Measurements from ENCODE around the gene SPDYE1.

SPDYE1 gene

GRCh38 chr7:44050915-44051560 is 53.3 kb downstream of the SPDYE1 start:
- TF ChIP-seq ZNF549 (tag by site-specific recombination; IDR thresholded peaks at IDR 0.05) (no peak), ZNF324 (tag by site-specific recombination; IDR thresholded peaks at IDR 0.05) (no peak), ELK4 (IDR thresholded peaks at IDR 0.05; ENCODE audit: borderline replicate concordance, low read depth, low read length) (no peak), ZBTB48 (tag by site-specific recombination; IDR thresholded peaks at IDR 0.05) (no peak), ZNF580 (tag by site-specific recombination; IDR thresholded peaks at IDR 0.05) (no peak), ZNF621 (tag by site-specific recombination; IDR thresholded peaks at IDR 0.05) (no peak), ZNF433 (tag by site-specific recombination; IDR thresholded peaks at IDR 0.05; ENCODE audit: low read depth) (no peak), ZNF623 (tag by site-specific recombination; IDR thresholded peaks at IDR 0.05) (no peak), PATZ1 (tag by site-specific recombination; IDR thresholded peaks at IDR 0.05) (no peak), ZBTB21 (tag by site-specific recombination; IDR thresholded peaks at IDR 0.05) (no peak), YY2 (tag by site-specific recombination; IDR thresholded peaks at IDR 0.05) (no peak), ZNF26 (tag by site-specific recombination; IDR thresholded peaks at IDR 0.05) (no peak), ZBTB17 (tag by site-specific recombination; IDR thresholded peaks at IDR 0.05) (no peak), ZNF24 (tag by site-specific recombination; IDR thresholded peaks at IDR 0.05) (no peak)
- Histone ChIP-seq H3K4me1 (ENCODE audit: control insufficient read depth, insufficient read depth, low read length) (no peaks in the 10 kb centered on the region), H3K4me3 (ENCODE audit: low read depth, low read length) (no peak overlapping the region), H3K36me3 (ENCODE audit: control insufficient read depth in 2 of 2, insufficient read depth in 1 of 2, low read length in 2 of 2) (peaks cover 27 to 75% of the 10 kb centered on the region in 2 experiments), H3K27ac (ENCODE audit: extremely low read depth, low read depth, low read length) (no peak overlapping the region), H3K9me3 (ENCODE audit: control insufficient read depth, insufficient read depth, low read depth, low read length) (no peaks in the 10 kb centered on the region)
- POLR2A ChIA-PET: no interaction called here
- CTCF ChIA-PET: no interaction called here

- ChIA-PET CTCF (no interaction called here), POLR2A (interaction anchor here (0.7 kb wide), 1 partner anchor 149 kb away, joined by 4 read pairs; the partner anchor contains the start of gene YKT6)
- no peaks in the 10 kb centered on the region for H3K4me1 ChIP-seq (ENCODE audit: control insufficient read depth, insufficient read depth, low read length)
- H3K36me3 ChIP-seq (ENCODE audit: control insufficient read depth in 2 of 2, insufficient read depth in 1 of 2, low read length in 2 of 2): peaks cover 27 to 75% of the 10 kb centered on the region in 2 experiments
- no peak overlapping the region for H3K27ac ChIP-seq (ENCODE audit: extremely low read depth, low read depth, low read length)
- no peak for TF ChIP-seq CTCF (tag by site-specific recombination; IDR thresholded peaks at IDR 0.05)
- H3K9me3 ChIP-seq (ENCODE audit: control insufficient read depth, insufficient read depth, low read depth, low read length): no peaks in the 10 kb centered on the region
- H3K4me3 ChIP-seq (ENCODE audit: low read depth, low read length): no peak overlapping the region
Observed at GRCh38 chr7:44051611-44052220, 54.0 kb downstream of the SPDYE1 start.
